ENCODE measurements around the gene TUBB.

The TUBB gene

GRCh38 chr6:30689022-30689865 is 30.9 kb upstream of the TUBB start:
- H4K8ac ChIP-seq (ENCODE audit: low read depth, low read length): no peak overlapping the region
- H3K9ac ChIP-seq (ENCODE audit: low read depth, low read length, poor library complexity): no peak overlapping the region
- no peaks in the 10 kb centered on the region for H3K9me3 ChIP-seq (replicated peaks in 1 of 2; ENCODE audit: control insufficient read depth in 2 of 2, insufficient read depth in 1 of 2, low read depth in 1 of 2, low read length in 2 of 2)
- no peak for DNase-seq (ENCODE audit: low spot score)
- no peak overlapping the region for H2AFZ ChIP-seq (ENCODE audit: low read length)
- peaks cover 2 to 29% of the 10 kb centered on the region in 2 donors for H3K36me3 ChIP-seq (replicated peaks in 1 of 2; ENCODE audit: control insufficient read depth in 2 of 2, insufficient read depth in 2 of 2, low read length in 2 of 2)
- peaks cover 37 to 45% of the 10 kb centered on the region in 2 donors for H3K4me1 ChIP-seq (ENCODE audit: control insufficient read depth in 2 of 2, insufficient read depth in 1 of 2, low read depth in 1 of 2, low read length in 2 of 2)
- peak overlapping the region; percentile 18 for H2BK12ac ChIP-seq (ENCODE audit: low read length)
- peak overlapping the region in 1 of 2 donors; percentile 97 for H3K4me3 ChIP-seq (ENCODE audit: low read length in 2 of 2)
- no peak overlapping the region for H3K14ac ChIP-seq (ENCODE audit: low read length)
- H3K18ac ChIP-seq (ENCODE audit: low read length): peak overlapping the region; percentile 32
- H3K27me3 ChIP-seq (ENCODE audit: control insufficient read depth in 3 of 3, insufficient read depth in 3 of 3, low read depth in 1 of 3, low read length in 3 of 3): no peaks in the 10 kb centered on the region
- peak overlapping the region; percentile 41 for H2BK15ac ChIP-seq (ENCODE audit: low read length)
- peaks cover 9% of the 10 kb centered on the region for H3K79me1 ChIP-seq (ENCODE audit: low read depth, low read length)
- H2BK120ac ChIP-seq (ENCODE audit: low read depth, low read length): no peak overlapping the region
- no peak overlapping the region for H3K4me2 ChIP-seq (ENCODE audit: insufficient read depth, low read length, poor library complexity, severe bottlenecking)
- peak overlapping the region; percentile 91 for H2AK5ac ChIP-seq (ENCODE audit: low read depth, low read length)
- H3K4ac ChIP-seq (ENCODE audit: low read length): no peak overlapping the region
- no peak overlapping the region for H4K91ac ChIP-seq (ENCODE audit: low read depth, low read length, poor library complexity)
- no peak overlapping the region for H3K27ac ChIP-seq (replicated peaks; ENCODE audit: low read length)
- WGBS, 2 donors (ENCODE audit: extremely low coverage in 2 of 2, insufficient read length in 2 of 2, insufficient replicate concordance in 1 of 2): no CpG with 5 or more reads among the region's 11 CpGs
- no peak overlapping the region for H2BK5ac ChIP-seq (ENCODE audit: low read length)
- no peak overlapping the region for H3K23ac ChIP-seq (ENCODE audit: low read depth, low read length, poor library complexity)

GRCh38 chr6:30689985-30690384 is 30.2 kb upstream of the TUBB start:
- Histone ChIP-seq H3K79me1 (ENCODE audit: low read depth, low read length) (peaks cover 9% of the 10 kb centered on the region), H2AK5ac (ENCODE audit: low read depth, low read length) (peak overlapping the region; percentile 41), H3K4me1 (ENCODE audit: control insufficient read depth in 2 of 2, insufficient read depth in 1 of 2, low read depth in 1 of 2, low read length in 2 of 2) (peaks cover 32 to 40% of the 10 kb centered on the region in 2 donors), H3K36me3 (replicated peaks in 1 of 2; ENCODE audit: control insufficient read depth in 2 of 2, insufficient read depth in 2 of 2, low read length in 2 of 2) (peaks cover 2 to 25% of the 10 kb centered on the region in 2 donors), H3K4ac (ENCODE audit: low read length) (peak overlapping the region; percentile 27), H2BK15ac (ENCODE audit: low read length) (no peak overlapping the region), H3K14ac (ENCODE audit: low read length) (peak overlapping the region; percentile 49), H3K4me2 (ENCODE audit: insufficient read depth, low read length, poor library complexity, severe bottlenecking) (peak overlapping the region; percentile 73), H4K8ac (ENCODE audit: low read depth, low read length) (no peak overlapping the region), H2BK12ac (ENCODE audit: low read length) (no peak overlapping the region), H4K91ac (ENCODE audit: low read depth, low read length, poor library complexity) (no peak overlapping the region), H2BK120ac (ENCODE audit: low read depth, low read length) (no peak overlapping the region), H3K27ac (replicated peaks; ENCODE audit: low read length) (peak overlapping the region; percentile 99), H3K23ac (ENCODE audit: low read depth, low read length, poor library complexity) (no peak overlapping the region), H3K9me3 (replicated peaks in 1 of 2; ENCODE audit: control insufficient read depth in 2 of 2, insufficient read depth in 1 of 2, low read depth in 1 of 2, low read length in 2 of 2) (no peaks in the 10 kb centered on the region), H2AFZ (ENCODE audit: low read length) (peak overlapping the region; percentile 98), H3K4me3 (ENCODE audit: low read length in 2 of 2) (peak overlapping the region; percentile 88 to 97), H2BK5ac (ENCODE audit: low read length) (peak overlapping the region; percentile 50), H3K9ac (ENCODE audit: low read depth, low read length, poor library complexity) (peak overlapping the region; percentile 75), H3K18ac (ENCODE audit: low read length) (peak overlapping the region; percentile 39), H3K27me3 (ENCODE audit: control insufficient read depth in 3 of 3, insufficient read depth in 3 of 3, low read depth in 1 of 3, low read length in 3 of 3) (no peaks in the 10 kb centered on the region)
- WGBS, 2 donors (ENCODE audit: extremely low coverage in 2 of 2, insufficient read length in 2 of 2, insufficient replicate concordance in 1 of 2): no CpG with 5 or more reads among the region's 4 CpGs
- no peak for DNase-seq (ENCODE audit: low spot score)

- peak within 1 kb of the TSS; percentile 41 for H2AK5ac ChIP-seq (ENCODE audit: low read depth, low read length)
- H3K27me3 ChIP-seq (ENCODE audit: control insufficient read depth in 3 of 3, insufficient read depth in 3 of 3, low read depth in 1 of 3, low read length in 3 of 3): no peaks in the 10 kb centered on the region
- no peak within 1 kb of the TSS for H4K91ac ChIP-seq (ENCODE audit: low read depth, low read length, poor library complexity)
- no CpG with 5 or more reads among the region's 40 CpGs for WGBS, 2 donors (ENCODE audit: extremely low coverage in 2 of 2, insufficient read length in 2 of 2, insufficient replicate concordance in 1 of 2)
- H3K36me3 ChIP-seq (replicated peaks in 1 of 2; ENCODE audit: control insufficient read depth in 2 of 2, insufficient read depth in 2 of 2, low read length in 2 of 2): peaks cover 2 to 18% of the 10 kb centered on the region in 2 donors
- no peak within 1 kb of the TSS for H4K8ac ChIP-seq (ENCODE audit: low read depth, low read length)
- peak within 1 kb of the TSS; percentile 27 for H3K4ac ChIP-seq (ENCODE audit: low read length)
- H3K18ac ChIP-seq (ENCODE audit: low read length): peak within 1 kb of the TSS; percentile 98
- H3K9ac ChIP-seq (ENCODE audit: low read depth, low read length, poor library complexity): peak within 1 kb of the TSS; percentile 90
- peaks cover 27 to 34% of the 10 kb centered on the region in 2 donors for H3K4me1 ChIP-seq (ENCODE audit: control insufficient read depth in 2 of 2, insufficient read depth in 1 of 2, low read depth in 1 of 2, low read length in 2 of 2)
- peak; percentile 86 for DNase-seq (ENCODE audit: low spot score)
- H2BK15ac ChIP-seq (ENCODE audit: low read length): no peak within 1 kb of the TSS
- H3K4me2 ChIP-seq (ENCODE audit: insufficient read depth, low read length, poor library complexity, severe bottlenecking): peak within 1 kb of the TSS; percentile 73
- no peak within 1 kb of the TSS for H2BK120ac ChIP-seq (ENCODE audit: low read depth, low read length)
- H2BK5ac ChIP-seq (ENCODE audit: low read length): peak within 1 kb of the TSS; percentile 85
- peak within 1 kb of the TSS; percentile 98 for H2AFZ ChIP-seq (ENCODE audit: low read length)
- peak within 1 kb of the TSS; percentile 88 to 97 for H3K4me3 ChIP-seq (ENCODE audit: low read length in 2 of 2)
- H3K14ac ChIP-seq (ENCODE audit: low read length): peak within 1 kb of the TSS; percentile 49
- H3K9me3 ChIP-seq (replicated peaks in 1 of 2; ENCODE audit: control insufficient read depth in 2 of 2, insufficient read depth in 1 of 2, low read depth in 1 of 2, low read length in 2 of 2): no peaks in the 10 kb centered on the region
- peak within 1 kb of the TSS; percentile 99 for H3K27ac ChIP-seq (replicated peaks; ENCODE audit: low read length)
- peak within 1 kb of the TSS; percentile 82 for H2BK12ac ChIP-seq (ENCODE audit: low read length)
- H3K23ac ChIP-seq (ENCODE audit: low read depth, low read length, poor library complexity): no peak within 1 kb of the TSS
- H3K79me1 ChIP-seq (ENCODE audit: low read depth, low read length): peaks cover 9% of the 10 kb centered on the region
Measured at GRCh38 chr6:30690403-30691207, 29.5 kb upstream of the TUBB start, which contains the start of gene NRM. Gene NRM, minus strand, starts transcription at chr6:30690984. Its CDS starts 10 bp downstream, at chr6:30690974.

Measured in neuronal stem cell (in vitro differentiated cells).